NB4 (cell line): Measurements from ENCODE around the gene TRPC1.

ENCODE experiments used
- MAX ChIP-seq: IDR thresholded peaks from 2 replicates; pipeline ENCODE4 v1.6.1; 2011; ENCODE audit warnings: low read depth, low read length
- MYC ChIP-seq: IDR thresholded peaks from 2 replicates; pipeline ENCODE4 v1.6.1; 2011; ENCODE audit warnings: low read depth, low read length
- POLR2A ChIP-seq: IDR thresholded peaks from 2 replicates; pipeline ENCODE4 v1.6.1; 2011; ENCODE audit warnings: mild to moderate bottlenecking; ENCODE audit not compliant: insufficient read length; ENCODE audit errors: extremely low read depth
- TF ChIP-seq, protein P1 (sequence below): IDR thresholded peaks from one replicate; pipeline ENCODE4 v1.5.1; 2012; ENCODE audit warnings: low read depth, low read length

- TF ChIP-seq, protein P1, sequence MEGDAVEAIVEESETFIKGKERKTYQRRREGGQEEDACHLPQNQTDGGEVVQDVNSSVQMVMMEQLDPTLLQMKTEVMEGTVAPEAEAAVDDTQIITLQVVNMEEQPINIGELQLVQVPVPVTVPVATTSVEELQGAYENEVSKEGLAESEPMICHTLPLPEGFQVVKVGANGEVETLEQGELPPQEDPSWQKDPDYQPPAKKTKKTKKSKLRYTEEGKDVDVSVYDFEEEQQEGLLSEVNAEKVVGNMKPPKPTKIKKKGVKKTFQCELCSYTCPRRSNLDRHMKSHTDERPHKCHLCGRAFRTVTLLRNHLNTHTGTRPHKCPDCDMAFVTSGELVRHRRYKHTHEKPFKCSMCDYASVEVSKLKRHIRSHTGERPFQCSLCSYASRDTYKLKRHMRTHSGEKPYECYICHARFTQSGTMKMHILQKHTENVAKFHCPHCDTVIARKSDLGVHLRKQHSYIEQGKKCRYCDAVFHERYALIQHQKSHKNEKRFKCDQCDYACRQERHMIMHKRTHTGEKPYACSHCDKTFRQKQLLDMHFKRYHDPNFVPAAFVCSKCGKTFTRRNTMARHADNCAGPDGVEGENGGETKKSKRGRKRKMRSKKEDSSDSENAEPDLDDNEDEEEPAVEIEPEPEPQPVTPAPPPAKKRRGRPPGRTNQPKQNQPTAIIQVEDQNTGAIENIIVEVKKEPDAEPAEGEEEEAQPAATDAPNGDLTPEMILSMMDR, result no peak
- TF ChIP-seq POLR2A (no peak), MAX (no peak), MYC (no peak)
Measured at GRCh38 chr3:142725357-142725739, 1.5 kb downstream of the TRPC1 start.
